Epithelial cell of proximal tubule (primary cell): ENCODE data around the gene HHIP. TPM values are rescaled to one million over a fixed set of nuclear protein-coding genes. Genes with fewer than 3 reads are reported as not detected.
"Not testable (repeated sequence)": the region's sequence is repeated elsewhere in the genome, so short reads cannot be mapped to it uniquely, and the experiment has no call there.

ENCODE experiments used
- DNase-seq: peaks from one replicate; pipeline ENCODE4 v3.0.0-alpha.2; 2011; ENCODE audit warnings: low read depth
- H3K4me3 ChIP-seq: 2 replicates; pipeline ENCODE4 v1.5.1; 2011; ENCODE audit warnings: low read depth, mild to moderate bottlenecking, low read length
- CTCF ChIP-seq: conservative IDR thresholded peaks from 2 replicates; pipeline ENCODE4 v1.5.1; 2012; ENCODE audit warnings: low read depth, mild to moderate bottlenecking, low read length
- total RNA-seq: library from RNA; depleted of rRNA; stranded (reverse); fragments of >200 nt; gene quantifications from 2 replicates; pipeline ENCODE4 v1.2.3, GENCODE V29; 2015

HHIP gene
- total RNA-seq, 1 donor from 2014 or later: 0.92 TPM

- no peak overlapping the region for H3K4me3 ChIP-seq
- TF ChIP-seq CTCF: no peak
- no peak for DNase-seq
These were observed 93.6 kb downstream of the HHIP start for GRCh38 chr4:144739511-144740033.

- no peak for TF ChIP-seq CTCF
- no peak for DNase-seq
- H3K4me3 ChIP-seq: no peak overlapping the region
These were observed 94.4 kb downstream of the HHIP start for GRCh38 chr4:144740316-144740715.

GRCh38 chr4:144748814-144749555, 103.0 kb downstream of the HHIP start:
- DNase-seq: no peak
- no peak for TF ChIP-seq CTCF
- H3K4me3 ChIP-seq: no peak overlapping the region

- no peak for DNase-seq
- H3K4me3 ChIP-seq: no peak overlapping the region
- TF ChIP-seq CTCF: no peak
These were observed 104.4 kb downstream of the HHIP start for GRCh38 chr4:144750348-144750747.

GRCh38 chr4:144754562-144755410, 108.8 kb downstream of the HHIP start:
- TF ChIP-seq CTCF: peak; percentile 82
- DNase-seq: no peak
- no peak overlapping the region for H3K4me3 ChIP-seq

GRCh38 chr4:144757969-144758368, 112.0 kb downstream of the HHIP start:
- DNase-seq: no peak
- TF ChIP-seq CTCF: no peak
- H3K4me3 ChIP-seq: no peak overlapping the region

GRCh38 chr4:144768809-144769208, 122.9 kb downstream of the HHIP start:
- not testable (repeated sequence) for H3K4me3 ChIP-seq, DNase-seq
